OCI-LY7 (cell line): ENCODE results near the gene INO80D.

Experiments used
- CTCF ChIP-seq: fragments of 200-600 bp; sonication (generic); conservative IDR thresholded peaks from 2 replicates; pipeline ENCODE4 v1.5.1; 2014; ENCODE audit warnings: mild to moderate bottlenecking, antibody characterized with exemption, low read length, moderate library complexity, mixed read lengths
- EZH2phosphoT487 ChIP-seq: fragments of 200-600 bp; sonication (generic); IDR thresholded peaks from 2 replicates; pipeline ENCODE4 v1.6.1; 2018; ENCODE audit warnings: low read depth, borderline replicate concordance, mild to moderate bottlenecking, mixed run types, antibody characterized with exemption, low read length, moderate library complexity, mixed read lengths

GRCh38 chr2:206125901-206126300 is 39.9 kb upstream of the INO80D start:
- TF ChIP-seq CTCF (no peak), EZH2phosphoT487 (no peak)
